Measurements from ENCODE around the gene TRIM41.

DNA sequence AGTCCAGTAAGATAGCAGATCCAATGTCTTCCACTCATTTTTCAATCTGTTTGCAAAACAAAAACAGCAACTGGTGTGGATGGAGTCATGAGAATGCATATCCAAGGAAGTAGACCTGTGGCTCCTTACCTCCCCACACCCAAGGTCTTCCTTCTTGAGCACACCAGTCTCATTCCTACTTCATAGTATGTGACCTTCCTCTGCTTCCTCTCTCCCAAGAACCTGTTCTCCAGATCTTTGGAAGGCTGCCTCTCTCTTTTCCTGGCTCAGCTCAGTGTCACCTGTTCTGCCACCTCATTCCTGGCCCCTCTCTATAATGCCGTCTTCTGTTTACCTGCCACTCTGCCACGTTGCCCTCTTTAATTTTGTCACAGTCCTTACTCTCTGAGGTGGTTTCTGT, 10.1 kb upstream of the TRIM41 start:
- TF ChIP-seq, protein P1, sequence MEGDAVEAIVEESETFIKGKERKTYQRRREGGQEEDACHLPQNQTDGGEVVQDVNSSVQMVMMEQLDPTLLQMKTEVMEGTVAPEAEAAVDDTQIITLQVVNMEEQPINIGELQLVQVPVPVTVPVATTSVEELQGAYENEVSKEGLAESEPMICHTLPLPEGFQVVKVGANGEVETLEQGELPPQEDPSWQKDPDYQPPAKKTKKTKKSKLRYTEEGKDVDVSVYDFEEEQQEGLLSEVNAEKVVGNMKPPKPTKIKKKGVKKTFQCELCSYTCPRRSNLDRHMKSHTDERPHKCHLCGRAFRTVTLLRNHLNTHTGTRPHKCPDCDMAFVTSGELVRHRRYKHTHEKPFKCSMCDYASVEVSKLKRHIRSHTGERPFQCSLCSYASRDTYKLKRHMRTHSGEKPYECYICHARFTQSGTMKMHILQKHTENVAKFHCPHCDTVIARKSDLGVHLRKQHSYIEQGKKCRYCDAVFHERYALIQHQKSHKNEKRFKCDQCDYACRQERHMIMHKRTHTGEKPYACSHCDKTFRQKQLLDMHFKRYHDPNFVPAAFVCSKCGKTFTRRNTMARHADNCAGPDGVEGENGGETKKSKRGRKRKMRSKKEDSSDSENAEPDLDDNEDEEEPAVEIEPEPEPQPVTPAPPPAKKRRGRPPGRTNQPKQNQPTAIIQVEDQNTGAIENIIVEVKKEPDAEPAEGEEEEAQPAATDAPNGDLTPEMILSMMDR (IDR thresholded peaks at IDR 0.05) = no peak
- no peak for TF ChIP-seq ZFX (IDR thresholded peaks at IDR 0.05; ENCODE audit: borderline replicate concordance)
